Epidermal melanocyte (primary cell): Measurements from ENCODE around the gene INSYN2B.
A peak's percentile ranks its signal among the peaks of the same experiment; 100 is the strongest.

Experiments used
- DNase-seq: peaks from one replicate; pipeline ENCODE4 v3.0.0; 2011; ENCODE audit warnings: low spot score; ENCODE audit not compliant: insufficient read length

The INSYN2B gene

DNA sequence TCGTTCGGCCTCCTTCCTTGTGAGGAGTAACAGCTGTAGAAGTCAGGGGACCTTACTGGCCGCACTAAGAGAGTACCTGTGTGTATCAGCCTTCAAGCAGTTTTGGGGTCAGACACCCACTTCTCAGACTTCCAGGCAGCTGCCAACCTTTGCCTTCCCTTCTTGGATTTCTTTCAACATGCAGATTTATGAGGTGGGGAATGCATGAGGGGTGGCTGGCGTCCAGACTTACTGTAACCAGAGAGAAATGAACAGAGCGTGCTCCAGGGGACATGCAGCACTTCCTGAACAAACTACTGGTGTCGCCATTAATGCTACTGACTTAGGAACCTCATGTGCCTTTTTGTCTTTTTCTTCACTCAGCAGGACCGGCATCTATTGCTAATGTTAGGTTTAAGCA, 46.7 kb downstream of the INSYN2B start:
- DNase-seq = no peak

DNA sequence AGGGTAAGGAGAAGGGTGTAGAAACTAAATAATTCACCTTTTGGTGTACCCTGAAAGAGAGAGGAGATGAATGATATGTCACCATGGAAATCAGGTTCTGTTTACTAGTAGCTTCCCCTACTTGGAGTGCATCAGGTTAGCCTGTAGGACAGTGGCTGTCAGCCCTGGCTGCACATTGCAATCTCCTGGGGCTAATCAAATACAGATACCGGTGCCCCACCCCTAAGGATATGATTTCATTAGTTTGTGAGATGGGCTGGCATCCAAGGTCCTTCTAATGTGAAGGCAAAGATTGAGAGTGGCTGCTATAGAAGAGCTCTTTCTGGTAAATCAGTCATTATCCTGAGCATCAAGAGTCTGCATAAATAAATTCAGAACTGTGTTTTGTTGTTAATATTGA, 47.2 kb downstream of the INSYN2B start:
- DNase-seq = no peak

DNA sequence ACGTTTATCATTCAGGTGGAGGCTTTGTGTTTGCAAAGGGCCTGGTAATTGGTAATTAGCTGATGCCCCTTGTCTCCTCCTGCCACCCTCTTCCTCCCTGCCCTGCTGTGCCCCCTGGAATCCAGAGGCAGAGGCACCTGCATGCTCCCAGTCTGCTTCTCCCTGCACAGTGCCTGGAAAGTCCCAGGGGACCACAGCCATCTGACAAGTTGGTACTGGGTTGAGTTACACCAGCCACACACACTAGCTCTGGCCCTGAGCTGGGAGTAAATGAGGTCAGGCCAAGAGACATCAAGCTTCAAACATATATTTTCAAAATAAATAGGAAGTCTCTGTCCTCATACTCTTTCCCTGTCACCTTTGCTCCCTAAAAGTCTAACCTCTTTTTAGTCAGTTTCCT, 56.3 kb downstream of the INSYN2B start:
- no peak for DNase-seq

DNA sequence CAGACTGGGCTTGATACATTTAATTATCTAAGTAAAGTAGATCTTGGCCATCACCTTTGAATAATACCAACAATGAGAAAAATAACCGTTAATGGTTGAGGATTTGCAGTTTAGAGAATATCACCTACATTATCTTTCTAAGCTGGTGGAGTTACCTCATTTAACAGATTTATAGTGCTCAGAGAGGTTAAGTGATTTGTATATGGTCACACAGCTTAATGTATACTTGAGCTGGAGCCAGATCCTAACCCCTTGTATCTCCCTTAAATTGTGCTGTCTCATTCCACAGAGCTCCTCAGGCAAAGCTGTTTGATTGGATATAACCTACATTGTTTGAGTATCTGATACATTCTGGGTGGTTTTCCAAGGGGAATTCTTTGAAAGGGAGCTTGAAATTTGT, 57.8 kb downstream of the INSYN2B start:
- no peak for DNase-seq

DNA sequence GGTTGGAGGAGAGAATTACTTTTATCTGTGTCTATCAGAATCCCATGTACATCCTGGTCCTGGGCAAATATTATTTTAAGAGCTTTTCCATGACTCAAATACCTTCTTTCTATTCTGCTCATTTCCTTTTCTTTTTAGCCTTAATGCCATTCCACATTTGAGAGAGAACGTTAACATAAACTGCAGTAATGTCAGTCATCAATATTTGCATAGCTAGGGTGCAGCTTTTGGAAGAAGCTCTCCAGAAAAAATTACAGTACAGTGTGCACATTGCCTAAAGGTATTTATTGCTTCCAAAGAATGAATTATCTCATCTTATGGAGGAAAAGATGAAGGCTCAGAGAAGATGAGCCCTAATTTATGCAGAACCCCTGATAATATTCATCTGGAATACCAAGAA, 58.3 kb downstream of the INSYN2B start:
- no peak for DNase-seq

DNA sequence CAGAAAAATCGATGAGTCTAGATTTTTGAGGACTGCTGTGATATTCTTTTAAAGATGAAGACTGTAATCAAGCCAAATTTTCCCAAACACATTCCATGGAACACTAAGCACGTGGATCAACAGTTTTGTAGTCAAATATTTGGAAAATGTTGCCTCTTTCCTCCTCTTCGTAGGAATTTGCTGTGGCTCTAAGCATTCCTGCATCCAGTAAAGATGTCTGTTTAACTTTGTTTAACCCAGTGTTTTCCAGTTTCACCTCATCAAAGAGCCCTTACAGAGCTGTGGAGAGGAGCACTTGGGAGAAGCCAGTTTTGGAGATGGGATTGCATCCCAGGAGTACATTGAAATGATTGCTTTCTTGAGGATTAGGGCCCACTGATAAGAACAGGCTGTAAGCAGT, 58.9 kb downstream of the INSYN2B start:
- DNase-seq = no peak

DNA sequence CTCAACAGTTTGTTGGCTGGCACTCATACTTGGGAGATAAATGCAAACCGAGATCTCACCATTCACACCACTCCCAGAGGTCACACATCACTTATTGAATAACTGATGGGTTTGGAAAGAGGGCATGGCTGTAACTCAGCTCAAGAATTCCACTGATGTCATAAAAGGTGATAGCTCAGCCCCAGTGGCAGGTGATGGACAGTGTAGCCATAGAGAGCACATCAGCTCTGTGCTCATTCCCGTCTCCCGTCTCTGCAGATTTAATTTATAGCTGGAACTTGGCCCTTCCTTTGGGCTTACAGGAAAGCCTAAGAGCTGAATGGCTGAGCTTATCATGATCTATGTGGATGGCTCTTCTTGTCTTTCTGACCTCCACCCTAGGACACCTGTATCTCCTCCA, 59.8 kb downstream of the INSYN2B start:
- DNase-seq = no peak

DNA sequence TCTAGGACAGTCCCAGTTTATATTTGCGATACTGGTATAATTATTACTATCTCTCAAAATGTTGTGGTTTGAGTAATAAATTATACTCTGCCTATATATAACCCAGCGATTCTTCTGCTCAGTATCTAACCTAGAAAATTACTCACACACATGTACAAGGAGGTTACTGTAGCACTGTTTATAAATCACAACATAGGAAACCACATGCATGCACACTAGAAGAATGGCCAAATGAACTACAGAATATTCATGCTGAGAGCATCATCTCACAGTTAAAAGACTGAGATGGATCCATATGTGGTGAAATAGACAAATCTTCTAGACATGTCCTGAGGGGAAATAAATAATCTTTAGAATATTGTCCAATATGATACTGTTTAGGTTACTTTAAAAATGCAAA, 62.1 kb downstream of the INSYN2B start:
- DNase-seq = no peak

DNA sequence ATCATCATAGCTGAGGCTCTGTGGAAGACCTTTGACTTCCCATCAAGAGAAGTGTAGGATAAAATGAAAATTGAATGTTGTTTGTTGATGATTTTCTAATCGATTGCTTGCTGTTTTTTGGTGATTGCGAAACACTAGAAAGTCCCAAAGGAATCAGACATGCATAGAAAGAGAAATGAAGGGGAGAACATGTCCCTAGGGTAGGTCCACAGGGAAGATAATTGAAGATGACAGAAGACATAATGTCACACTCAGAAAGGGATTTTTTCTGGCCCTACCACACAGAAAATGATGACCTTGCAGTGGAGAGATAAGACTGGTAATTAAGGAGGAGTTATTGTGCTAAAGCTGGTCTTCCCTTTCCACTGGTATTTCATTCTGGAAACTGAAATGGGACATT, 62.8 kb downstream of the INSYN2B start:
- DNase-seq = no peak

DNA sequence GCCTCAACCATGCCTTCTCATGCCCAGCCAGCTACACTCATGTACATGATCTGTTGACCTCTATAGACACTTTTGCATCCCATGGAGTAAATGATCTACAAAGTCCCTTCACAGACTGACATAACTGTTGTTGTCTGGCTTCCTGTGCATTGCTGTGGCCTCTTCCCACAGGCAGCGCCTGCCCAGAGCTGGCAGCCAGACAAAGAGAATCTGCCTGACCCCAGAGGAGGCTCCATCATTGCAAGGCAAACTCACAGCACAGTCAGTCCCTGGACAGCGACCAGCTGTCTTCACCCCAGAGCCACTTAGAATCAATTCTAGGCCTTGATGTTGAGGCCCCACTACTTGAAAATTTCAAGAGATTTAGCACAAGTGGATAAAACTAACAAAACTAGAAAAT, 65.5 kb downstream of the INSYN2B start:
- DNase-seq = peak; percentile 45

DNA sequence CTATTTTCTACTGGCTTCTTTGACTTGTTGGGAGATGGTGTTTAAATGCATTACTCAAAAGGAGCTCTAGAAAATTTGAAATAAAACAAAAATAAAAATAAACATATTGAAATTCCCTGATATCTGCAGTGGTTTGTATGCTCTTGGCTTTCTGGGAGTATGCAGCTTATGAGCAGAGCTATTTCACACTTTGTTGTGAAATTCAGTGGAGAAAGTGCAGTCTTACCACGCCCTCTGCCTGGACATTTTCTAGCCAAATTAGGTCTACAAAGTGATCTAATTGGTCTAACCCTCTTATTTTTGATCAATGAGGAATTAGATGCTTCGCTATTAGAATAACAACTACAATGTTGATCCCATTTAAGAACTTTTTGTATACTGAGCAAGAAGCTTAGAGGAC, 66.8 kb downstream of the INSYN2B start:
- no peak for DNase-seq

DNA sequence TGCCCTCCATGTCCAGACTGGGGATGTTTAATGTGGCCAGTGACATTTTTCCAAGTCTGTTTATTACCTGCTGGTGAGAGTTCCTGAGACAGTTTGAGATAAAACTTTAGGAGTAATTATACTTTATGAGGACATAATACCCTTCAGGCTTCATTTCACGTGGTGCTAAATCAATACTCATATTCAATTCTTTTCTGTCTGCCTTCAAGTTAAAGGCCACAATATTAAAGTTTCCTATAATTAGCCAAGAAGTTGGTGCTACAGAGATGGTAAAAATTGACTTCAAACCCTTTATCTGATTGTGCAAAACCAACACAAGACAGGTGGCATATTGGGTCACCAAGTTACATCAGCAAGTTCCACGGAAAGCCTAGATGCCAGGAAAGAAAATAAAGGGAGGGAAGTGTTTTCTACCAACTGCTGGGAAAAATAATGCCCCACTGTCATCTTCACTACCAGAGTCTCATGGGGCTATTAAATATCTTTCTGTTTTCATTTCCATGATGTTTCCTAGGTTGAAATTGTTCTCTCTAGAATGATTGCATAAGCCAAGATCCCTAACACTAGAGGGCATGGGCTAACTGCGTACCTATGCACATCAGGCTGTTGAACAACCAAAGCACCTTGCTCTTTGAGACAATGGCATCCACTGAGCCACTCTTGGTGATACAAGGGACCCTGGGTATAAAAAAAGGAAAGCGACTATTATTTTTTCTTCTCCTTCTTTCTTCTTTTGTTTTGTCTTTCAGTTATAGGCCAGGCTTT, 68.7 kb downstream of the INSYN2B start:
- no peak for DNase-seq

DNA sequence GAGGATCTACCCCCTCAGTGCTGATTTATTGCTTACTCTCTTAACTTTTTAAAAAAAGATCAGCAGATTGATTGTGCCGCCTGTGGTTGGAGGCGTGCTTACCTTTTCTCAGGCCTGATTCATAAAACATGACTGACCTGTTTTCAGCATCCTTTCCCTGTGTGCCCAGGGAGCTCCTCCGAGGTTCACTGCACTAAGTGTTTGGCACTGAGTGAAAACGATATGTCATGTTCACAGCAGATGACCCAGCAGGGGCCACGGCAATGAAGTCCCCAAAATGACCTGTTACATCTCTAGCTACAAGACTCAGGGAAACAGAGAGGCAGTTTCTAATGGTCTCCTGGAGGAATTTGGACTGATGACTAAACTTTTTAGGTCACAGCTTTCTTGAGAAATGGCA, 69.9 kb downstream of the INSYN2B start:
- no peak for DNase-seq

DNA sequence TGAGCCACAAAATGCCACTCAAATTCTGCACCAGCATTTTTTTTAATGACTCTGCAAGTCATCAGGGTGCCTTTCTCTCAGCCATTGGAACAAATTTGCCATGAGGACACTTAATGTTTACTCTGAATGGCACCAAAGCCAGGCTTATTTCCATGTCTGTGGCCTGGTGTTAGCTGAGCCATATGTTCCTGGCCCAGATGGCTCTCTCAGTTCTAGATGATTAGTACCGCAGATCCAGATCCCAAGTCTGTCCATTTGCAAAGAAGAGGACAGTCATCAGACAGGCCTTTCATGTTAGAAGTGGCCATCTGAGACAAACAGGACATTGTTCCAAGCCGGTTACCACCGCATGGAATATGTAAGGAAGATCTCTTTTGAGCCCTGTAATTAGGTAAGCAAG, 70.3 kb downstream of the INSYN2B start:
- DNase-seq = no peak

DNA sequence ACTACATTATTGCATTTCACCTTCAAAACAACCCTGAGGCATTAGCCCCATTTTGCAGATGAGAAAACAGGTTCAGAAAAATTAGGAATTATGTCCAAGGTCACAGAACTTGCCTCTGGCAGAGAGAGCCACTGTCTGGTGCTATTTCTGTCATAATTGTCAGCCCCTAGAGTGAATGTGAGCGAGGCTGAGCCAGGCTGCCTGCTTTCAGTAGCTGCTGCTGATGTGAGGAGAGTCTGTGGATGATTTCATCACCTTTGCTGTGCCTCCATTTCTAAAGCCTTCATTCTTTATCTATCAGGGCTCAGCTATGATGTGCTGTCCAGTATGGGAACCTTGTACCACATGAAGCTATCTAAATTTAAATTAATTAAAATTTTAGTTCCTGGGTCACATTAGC, 71.4 kb downstream of the INSYN2B start:
- DNase-seq = no peak

DNA sequence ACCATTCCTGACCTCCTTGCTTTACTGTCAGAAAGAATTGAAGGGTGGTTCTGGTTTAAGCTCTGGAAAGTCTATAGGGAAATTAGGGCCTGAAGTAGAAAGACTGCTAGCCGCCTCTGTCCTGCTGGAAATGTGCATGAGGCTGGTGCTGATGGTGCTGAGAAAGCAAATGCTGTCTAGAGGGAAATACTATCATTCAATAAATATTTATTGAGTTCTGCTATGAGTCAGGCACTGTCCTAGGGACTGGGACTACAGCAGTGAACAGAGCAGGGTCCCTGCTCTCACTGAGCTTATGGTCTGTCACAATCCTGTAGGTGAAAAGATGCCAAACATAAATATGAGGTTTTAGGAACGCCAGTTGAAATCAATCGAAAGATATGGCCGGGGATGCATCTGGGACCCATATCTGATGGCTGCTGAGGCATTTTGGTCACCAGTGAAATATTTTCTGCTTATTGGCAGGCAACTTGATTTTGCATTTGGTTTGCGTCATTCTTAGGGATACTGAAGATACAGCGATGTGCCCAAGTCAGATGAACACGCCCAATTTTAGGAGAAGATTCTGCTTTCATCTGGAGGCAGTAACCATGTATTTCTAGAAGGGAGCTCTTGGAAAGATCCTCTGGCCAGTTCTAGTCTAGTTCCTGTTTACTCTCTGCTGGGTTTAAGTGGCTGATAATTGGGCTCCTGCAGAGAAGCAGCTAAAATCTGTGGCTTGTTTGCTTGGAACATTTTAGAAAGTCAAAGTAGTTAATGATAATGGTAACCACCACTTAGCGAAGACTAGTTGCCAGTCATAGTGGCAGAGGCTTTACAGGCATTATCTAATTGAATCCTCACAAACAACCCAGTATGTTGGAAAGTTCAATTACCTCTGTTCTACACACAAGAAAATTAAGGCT, 73.3 kb downstream of the INSYN2B start:
- DNase-seq = no peak

DNA sequence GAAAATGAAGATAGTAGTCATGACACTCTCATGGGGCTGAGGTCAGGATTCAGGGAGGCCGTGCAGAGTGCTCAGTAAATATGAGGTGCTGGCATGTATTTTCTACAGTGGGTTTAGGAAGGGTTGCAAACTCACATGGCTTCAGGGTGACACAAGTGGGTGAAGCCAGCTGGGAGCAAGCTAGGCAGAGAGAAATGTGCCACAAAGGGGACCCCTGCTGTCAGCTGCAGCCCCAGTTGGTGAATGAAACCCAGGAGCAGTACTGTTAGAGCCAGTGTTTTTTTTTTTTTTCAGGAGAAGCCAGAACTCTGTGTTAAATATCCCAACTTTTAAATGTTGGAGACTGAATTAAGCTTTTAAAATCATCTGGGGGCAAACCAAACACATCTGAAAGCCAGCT, 75.3 kb downstream of the INSYN2B start:
- DNase-seq = no peak

DNA sequence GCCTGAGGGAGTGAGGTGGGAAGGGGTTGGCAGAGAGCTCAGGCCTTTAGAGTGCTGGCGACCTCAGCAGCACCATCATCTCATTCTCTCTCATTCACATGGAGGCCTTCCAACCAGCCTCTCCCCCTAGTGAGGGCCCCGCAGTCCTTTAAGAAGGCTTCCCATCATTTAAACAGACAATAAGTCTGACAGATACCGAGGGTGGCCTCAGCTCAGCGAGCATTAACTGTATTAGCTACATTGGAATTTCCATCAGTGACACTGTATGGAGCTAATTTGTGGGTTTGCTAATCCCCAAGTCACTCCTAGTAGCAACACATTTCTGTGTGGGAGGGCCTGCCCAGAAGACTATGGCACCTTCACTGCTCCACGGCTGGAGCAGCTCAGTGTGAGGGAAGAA, 75.8 kb downstream of the INSYN2B start:
- DNase-seq = no peak

DNA sequence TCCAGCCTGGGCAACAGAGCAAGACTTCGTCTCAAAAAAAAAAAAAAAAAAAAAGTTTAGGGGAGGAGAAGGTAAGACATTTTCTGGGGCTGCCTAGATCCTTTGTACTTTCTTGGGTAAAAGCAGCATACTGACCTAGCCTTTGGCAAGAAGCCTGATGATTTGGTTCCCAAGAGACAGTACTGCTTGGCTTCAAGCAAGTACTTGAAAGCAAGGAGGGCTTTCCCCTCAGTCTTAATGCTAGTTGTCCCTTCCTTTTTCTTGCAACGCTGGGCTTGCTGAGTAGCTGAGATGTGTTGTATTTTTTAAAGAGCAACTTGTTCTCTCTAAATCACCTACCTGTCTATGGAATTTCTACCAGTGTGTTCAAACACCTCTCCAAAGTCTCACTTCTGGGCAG, 76.2 kb downstream of the INSYN2B start:
- no peak for DNase-seq

DNA sequence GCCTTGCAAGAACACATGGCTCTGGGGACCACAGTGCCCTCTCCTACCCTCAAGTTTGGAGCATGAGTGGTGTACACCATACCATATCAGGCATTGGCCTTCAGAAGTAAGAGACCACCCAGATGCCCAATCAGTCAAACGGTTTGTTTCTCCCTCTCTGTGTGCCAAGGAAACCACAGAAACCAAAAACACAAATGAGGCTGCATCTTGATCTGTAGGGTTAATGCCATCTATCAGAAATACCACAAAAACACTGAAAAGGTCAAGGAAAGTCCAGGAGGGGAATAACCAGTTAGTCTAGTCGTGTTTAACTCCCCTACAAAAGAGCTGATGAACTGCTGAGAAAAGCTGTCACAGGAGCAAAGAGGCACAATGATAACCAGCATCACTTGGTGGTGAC, 78.4 kb downstream of the INSYN2B start:
- no peak for DNase-seq

DNA sequence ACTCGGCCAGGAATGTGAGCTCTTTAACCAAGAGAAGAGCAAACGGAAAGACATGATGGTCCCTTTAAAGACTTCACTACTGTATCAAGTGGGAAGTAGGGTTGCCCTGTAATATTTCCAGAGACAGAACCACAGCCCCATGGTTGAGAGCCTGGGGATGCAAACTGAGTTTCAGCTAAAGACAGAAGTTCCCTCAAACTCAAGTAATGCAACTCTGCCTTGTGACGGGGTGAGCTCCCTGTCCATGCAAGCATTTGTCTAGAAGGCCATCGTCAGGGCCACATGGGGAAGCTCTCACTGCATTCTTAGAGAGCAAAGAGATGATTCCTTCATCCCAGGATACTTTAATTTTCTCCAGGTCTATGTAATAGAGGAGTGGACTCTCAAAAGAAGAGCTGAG, 82.8 kb downstream of the INSYN2B start:
- DNase-seq = no peak

DNA sequence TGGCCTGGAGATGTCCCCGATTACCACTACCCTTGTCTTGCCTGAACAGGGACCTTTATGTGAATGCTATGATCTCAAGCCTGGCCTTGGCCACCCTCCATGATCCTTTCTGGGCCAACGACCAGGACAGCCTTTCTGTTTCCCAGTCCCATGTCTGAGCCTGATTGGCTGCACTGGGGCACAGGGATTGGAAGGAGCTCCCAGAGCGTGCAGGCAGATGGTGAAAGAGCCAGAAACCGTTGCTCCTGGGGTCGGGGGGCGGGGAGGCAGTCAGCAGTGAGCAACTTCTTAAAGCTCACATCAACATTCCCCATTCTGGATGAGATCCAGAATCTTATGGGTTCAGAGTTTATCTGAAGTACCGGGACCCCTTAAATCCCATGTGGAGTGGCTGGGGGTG, 84.4 kb downstream of the INSYN2B start:
- no peak for DNase-seq

DNA sequence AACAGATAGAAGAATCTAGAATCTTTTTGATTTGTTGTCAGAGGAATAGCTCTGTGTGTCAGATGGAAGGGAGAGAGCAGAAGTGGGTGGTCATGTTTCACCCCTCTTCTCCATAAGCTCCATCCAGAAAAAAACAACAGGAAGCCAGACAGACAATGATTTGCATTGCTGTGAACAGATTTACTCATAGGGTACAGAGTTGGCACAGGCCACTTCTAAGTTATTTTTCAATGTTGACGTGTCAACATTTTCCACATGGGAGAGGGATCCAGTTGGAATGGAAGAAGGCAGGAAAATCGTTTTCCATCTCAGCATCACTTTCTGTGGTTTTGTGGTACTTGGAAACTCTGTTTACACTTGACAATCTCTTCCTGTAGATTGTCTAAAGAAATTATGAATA, 86.7 kb downstream of the INSYN2B start:
- DNase-seq = no peak
